Measurements from ENCODE around the gene NUP85.

NUP85 gene

DNA sequence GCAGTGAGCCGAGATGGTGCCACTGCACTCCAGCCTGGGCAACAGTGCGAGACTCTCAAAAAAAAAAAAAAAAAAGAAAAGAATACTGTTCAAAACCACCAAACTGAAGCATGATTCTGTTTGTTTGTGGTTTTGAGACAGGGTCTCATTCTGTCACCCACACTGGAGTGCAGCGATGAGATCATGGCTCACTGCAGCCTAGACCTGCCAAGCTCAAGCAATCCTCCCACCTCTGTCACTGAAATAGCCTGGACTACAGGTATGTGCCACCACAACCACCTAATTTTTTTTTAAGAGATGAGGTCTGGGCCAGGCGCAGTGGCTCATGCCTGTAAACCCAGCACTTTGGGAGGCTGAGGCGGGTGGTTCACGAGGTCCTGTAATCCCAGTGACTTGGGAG, 27.0 kb upstream of the NUP85 start:
- Histone ChIP-seq H3K36me3 (ENCODE audit: insufficient read depth, low read length) (peaks cover 73% of the 10 kb centered on the region), H3K9ac (ENCODE audit: low read length) (no peak overlapping the region)
- TF ChIP-seq, protein P1, sequence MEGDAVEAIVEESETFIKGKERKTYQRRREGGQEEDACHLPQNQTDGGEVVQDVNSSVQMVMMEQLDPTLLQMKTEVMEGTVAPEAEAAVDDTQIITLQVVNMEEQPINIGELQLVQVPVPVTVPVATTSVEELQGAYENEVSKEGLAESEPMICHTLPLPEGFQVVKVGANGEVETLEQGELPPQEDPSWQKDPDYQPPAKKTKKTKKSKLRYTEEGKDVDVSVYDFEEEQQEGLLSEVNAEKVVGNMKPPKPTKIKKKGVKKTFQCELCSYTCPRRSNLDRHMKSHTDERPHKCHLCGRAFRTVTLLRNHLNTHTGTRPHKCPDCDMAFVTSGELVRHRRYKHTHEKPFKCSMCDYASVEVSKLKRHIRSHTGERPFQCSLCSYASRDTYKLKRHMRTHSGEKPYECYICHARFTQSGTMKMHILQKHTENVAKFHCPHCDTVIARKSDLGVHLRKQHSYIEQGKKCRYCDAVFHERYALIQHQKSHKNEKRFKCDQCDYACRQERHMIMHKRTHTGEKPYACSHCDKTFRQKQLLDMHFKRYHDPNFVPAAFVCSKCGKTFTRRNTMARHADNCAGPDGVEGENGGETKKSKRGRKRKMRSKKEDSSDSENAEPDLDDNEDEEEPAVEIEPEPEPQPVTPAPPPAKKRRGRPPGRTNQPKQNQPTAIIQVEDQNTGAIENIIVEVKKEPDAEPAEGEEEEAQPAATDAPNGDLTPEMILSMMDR (IDR thresholded peaks at IDR 0.05; ENCODE audit: low read length) = no peak
- no peak for TF ChIP-seq EZH2 (IDR thresholded peaks at IDR 0.05; ENCODE audit: borderline replicate concordance, low read length)

DNA sequence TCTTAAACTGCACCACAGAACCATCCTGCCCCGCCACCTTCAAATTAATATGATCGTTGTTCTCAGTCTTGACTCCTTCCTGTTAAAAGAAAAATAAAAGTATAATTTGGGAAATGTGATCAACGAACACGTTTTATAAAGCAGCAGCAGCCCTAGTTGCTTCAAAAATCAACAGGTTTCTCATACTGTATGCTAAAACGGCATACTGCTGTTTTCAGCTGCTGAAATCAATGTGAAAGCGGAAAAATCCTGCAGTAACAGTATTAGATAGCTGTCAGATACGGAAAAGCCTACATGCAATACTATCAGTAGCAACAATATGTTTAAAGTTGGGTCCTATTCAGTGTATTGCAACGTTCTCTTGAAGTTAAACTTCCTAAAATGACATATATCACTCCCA, 24.4 kb upstream of the NUP85 start:
- Histone ChIP-seq H3K9ac (ENCODE audit: low read length) (peak overlapping the region; percentile 99), H3K9me2 (ENCODE audit: low read depth, low read length) (no peaks in the 10 kb centered on the region), H3F3A (ENCODE audit: insufficient read depth, low read length) (no peaks in the 10 kb centered on the region; the same call in 1 of the 2 replicates), H3K79me2 (ENCODE audit: insufficient read depth, low read length) (peaks cover 52% of the 10 kb centered on the region), H3K27ac (ENCODE audit: low read depth, low read length, poor library complexity, severe bottlenecking) (no peak overlapping the region), H4K20me1 (ENCODE audit: insufficient read depth, low read length) (peaks cover 7% of the 10 kb centered on the region), H3K4me1 (ENCODE audit: insufficient read depth, low read length, severe bottlenecking) (peaks cover 25% of the 10 kb centered on the region), H3K9me3 (ENCODE audit: low read length) (no peaks in the 10 kb centered on the region), H2AFZ (ENCODE audit: low read length) (no peak overlapping the region), H3K4me2 (ENCODE audit: low read length) (peak overlapping the region; percentile 97), H3K4me3 (ENCODE audit: low read depth, low read length, poor library complexity, severe bottlenecking) (peak overlapping the region; percentile 98), H3K36me3 (ENCODE audit: insufficient read depth, low read length) (peaks cover 47% of the 10 kb centered on the region), H3K27me3 (ENCODE audit: insufficient read depth, low read length) (no peaks in the 10 kb centered on the region)
- TF ChIP-seq, protein P1 (IDR thresholded peaks at IDR 0.05; ENCODE audit: low read length) = no peak
- TF ChIP-seq EZH2 (IDR thresholded peaks at IDR 0.05; ENCODE audit: borderline replicate concordance, low read length) = no peak

More for the DNA sequence above, 27.0 kb upstream of the NUP85 start:
- Histone ChIP-seq H3K4me1 (ENCODE audit: insufficient read depth, low read length, severe bottlenecking) (peaks cover 23% of the 10 kb centered on the region), H3K79me2 (ENCODE audit: insufficient read depth, low read length) (peaks cover 55% of the 10 kb centered on the region), H3K9me3 (ENCODE audit: low read length) (no peaks in the 10 kb centered on the region), H2AFZ (ENCODE audit: low read length) (no peak overlapping the region), H3K4me3 (ENCODE audit: low read depth, low read length, poor library complexity, severe bottlenecking) (no peak overlapping the region), H3F3A (ENCODE audit: insufficient read depth, low read length) (no peaks in the 10 kb centered on the region; the same call in 1 of the 2 replicates), H4K20me1 (ENCODE audit: insufficient read depth, low read length) (peaks cover 7% of the 10 kb centered on the region), H3K27me3 (ENCODE audit: insufficient read depth, low read length) (no peaks in the 10 kb centered on the region), H3K4me2 (ENCODE audit: low read length) (no peak overlapping the region), H3K27ac (ENCODE audit: low read depth, low read length, poor library complexity, severe bottlenecking) (no peak overlapping the region), H3K9me2 (ENCODE audit: low read depth, low read length) (no peaks in the 10 kb centered on the region)

DNA sequence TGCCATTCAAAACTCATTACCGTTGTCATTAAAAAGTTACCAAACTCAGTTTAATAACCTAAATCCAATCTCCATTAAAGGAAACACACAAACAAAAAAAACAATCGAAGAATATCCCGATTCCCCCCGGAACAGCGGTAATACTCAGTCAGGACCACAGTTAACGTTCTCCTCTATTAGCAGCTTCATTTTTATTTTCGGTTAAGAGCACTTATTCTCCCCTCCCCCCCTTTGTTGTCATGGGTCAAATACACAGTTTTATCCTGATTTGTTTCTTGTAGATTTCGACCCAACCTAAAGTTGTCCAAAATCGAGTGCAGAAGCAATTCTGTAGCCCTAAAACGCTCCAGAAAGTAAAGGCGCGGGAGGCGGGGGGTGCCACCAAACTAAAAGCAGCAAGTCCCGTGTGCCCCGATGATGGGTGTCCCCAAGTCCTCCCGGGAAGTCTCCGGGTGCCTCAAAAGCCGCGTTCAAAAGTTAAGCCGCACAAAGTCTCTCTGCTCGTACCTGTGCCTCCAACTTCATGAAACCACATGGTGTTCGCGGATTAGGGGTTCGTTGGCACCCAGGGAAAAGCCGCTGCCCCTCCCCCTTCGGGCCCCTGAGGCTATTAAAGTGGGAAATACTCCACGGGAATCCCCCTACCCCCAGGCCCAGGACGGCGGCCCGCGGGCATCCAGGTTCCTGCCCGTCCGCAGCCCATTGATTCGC, 23.7 kb upstream of the NUP85 start:
- peaks cover 47% of the 10 kb centered on the region for H3K79me2 ChIP-seq (ENCODE audit: insufficient read depth, low read length)
- H4K20me1 ChIP-seq (ENCODE audit: insufficient read depth, low read length) = peaks cover 7% of the 10 kb centered on the region
- no peaks in the 10 kb centered on the region for H3K9me2 ChIP-seq (ENCODE audit: low read depth, low read length)
- peak overlapping the region; percentile 98 for H3K4me3 ChIP-seq (ENCODE audit: low read depth, low read length, poor library complexity, severe bottlenecking)
- peaks cover 25% of the 10 kb centered on the region for H3K4me1 ChIP-seq (ENCODE audit: insufficient read depth, low read length, severe bottlenecking)
- H3K9me3 ChIP-seq (ENCODE audit: low read length) = no peaks in the 10 kb centered on the region
- no peaks in the 10 kb centered on the region for H3K27me3 ChIP-seq (ENCODE audit: insufficient read depth, low read length)
- TF ChIP-seq, protein P1 (IDR thresholded peaks at IDR 0.05; ENCODE audit: low read length) = no peak
- no peak for TF ChIP-seq EZH2 (IDR thresholded peaks at IDR 0.05; ENCODE audit: borderline replicate concordance, low read length)
- no peak overlapping the region for H2AFZ ChIP-seq (ENCODE audit: low read length)
- H3F3A ChIP-seq (ENCODE audit: insufficient read depth, low read length) = no peaks in the 10 kb centered on the region
- H3K36me3 ChIP-seq (ENCODE audit: insufficient read depth, low read length) = peaks cover 40% of the 10 kb centered on the region
- peak overlapping the region; percentile 85 for H3K27ac ChIP-seq (ENCODE audit: low read depth, low read length, poor library complexity, severe bottlenecking)
- peak overlapping the region; percentile 99 for H3K9ac ChIP-seq (ENCODE audit: low read length)
- peak overlapping the region; percentile 97 for H3K4me2 ChIP-seq (ENCODE audit: low read length)

All from OCI-LY1 (cell line).